ENCODE results near the gene GNAI3.

Gene GNAI3

DNA sequence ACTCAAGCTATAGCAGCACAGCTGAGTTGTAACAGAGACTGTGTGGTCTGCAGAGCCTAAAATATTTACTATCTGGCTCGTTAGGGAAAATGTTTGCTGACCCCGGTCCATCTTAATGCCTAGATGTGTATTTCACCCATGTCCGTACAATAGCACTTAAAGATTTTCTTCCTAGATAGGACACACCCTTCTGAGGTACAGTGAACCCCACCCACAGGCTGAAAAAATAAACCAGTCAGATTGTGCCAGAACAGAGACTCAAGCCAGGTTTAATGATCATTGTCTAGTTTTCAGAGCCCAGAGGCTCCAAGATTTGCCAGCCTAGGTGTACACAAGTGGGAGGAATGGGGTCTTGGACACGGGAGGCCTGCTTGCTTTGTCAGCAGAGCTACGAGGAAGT is 44.5 kb upstream of the GNAI3 start:
- H3K27ac ChIP-seq, result no peak overlapping the region
- TF ChIP-seq, protein P1, sequence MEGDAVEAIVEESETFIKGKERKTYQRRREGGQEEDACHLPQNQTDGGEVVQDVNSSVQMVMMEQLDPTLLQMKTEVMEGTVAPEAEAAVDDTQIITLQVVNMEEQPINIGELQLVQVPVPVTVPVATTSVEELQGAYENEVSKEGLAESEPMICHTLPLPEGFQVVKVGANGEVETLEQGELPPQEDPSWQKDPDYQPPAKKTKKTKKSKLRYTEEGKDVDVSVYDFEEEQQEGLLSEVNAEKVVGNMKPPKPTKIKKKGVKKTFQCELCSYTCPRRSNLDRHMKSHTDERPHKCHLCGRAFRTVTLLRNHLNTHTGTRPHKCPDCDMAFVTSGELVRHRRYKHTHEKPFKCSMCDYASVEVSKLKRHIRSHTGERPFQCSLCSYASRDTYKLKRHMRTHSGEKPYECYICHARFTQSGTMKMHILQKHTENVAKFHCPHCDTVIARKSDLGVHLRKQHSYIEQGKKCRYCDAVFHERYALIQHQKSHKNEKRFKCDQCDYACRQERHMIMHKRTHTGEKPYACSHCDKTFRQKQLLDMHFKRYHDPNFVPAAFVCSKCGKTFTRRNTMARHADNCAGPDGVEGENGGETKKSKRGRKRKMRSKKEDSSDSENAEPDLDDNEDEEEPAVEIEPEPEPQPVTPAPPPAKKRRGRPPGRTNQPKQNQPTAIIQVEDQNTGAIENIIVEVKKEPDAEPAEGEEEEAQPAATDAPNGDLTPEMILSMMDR (conservative IDR thresholded peaks at IDR 0.05), result no peak
- no peak for TF ChIP-seq ZFX (IDR thresholded peaks at IDR 0.05)

DNA sequence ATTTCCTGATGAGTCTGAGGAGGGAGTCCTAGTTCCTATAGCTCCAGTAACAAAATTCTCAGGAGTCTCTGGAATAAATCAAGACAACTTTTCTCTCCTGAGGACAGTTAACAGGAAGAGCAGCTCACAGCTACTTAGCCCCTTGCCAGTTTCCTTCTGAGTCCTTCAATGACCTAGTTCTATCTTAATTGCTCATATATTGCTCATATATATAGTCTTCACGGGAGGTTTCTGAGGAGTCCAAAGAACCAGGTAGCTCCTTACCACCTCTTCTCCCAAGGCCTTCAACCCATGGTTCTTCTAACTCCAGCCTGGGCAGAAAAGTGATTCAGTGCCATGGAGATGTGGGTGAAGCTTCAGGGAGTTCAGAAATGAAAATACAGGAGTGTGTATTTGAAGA is 43.4 kb upstream of the GNAI3 start:
- H3K27ac ChIP-seq, result no peak overlapping the region
- TF ChIP-seq, protein P1 (conservative IDR thresholded peaks at IDR 0.05), result no peak
- no peak for TF ChIP-seq ZFX (IDR thresholded peaks at IDR 0.05)

DNA sequence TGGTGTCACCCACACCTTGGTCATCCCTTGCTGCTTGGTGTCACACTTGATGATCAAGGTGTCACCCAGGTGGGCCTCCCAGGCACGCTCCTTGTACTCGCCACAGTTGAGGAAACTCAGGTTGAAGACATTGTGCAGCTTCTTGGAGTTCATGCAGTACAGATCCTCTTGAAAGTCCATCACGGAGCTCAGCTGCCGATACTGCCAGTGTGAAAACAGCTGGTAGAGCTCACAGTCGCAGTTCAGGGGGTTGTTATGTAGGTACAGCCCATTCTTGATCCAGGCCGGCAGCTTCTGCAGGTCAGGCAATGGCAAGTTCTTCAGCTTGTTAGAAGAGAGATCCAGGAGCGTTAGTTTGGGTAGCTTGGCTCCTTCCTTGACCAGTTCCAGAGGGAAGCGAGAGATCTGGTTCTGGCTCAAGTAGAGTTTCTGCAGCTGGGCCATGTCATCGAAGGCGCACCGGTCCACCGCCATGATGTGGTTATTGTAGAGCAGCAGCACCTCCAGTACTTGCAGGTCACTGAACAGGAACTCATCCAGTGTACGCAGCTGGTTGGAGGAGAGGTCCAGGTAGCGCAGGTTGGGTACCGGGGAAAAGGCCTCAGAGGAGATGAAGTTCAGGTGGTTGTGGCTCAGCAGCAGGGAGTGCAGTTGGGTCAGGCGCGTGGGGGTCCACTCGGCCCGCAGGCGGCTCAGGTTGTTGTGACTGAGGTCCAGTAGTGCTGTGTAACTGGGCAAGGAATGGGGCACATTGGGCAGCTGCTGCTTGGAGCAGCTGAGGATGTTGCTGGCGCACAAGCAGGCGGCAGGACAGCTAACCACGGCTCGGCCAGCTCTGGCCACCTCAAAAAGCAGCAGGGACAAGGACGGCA is 40.2 kb upstream of the GNAI3 start:
- no peak for TF ChIP-seq ZFX (IDR thresholded peaks at IDR 0.05)
- H3K27ac ChIP-seq, result no peak overlapping the region

DNA sequence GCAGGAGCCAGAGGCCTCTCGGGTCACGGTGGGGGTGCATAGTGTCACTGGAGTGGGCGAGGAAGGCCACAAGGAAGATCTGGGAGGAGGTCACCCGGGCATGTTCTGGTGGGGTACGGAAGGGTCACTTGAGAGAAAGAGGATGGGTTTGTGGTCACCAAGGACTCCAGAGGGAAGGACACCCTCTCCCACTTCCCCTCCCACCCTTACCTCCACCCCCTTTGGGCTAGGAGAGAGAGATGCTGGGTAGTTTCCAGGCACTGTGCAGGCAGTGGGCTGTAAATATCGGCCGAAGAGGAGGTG is 39.6 kb upstream of the GNAI3 start:
- H3K27ac ChIP-seq, result no peak overlapping the region
- TF ChIP-seq, protein P1 (conservative IDR thresholded peaks at IDR 0.05), result no peak
- TF ChIP-seq ZFX (IDR thresholded peaks at IDR 0.05), result no peak

DNA sequence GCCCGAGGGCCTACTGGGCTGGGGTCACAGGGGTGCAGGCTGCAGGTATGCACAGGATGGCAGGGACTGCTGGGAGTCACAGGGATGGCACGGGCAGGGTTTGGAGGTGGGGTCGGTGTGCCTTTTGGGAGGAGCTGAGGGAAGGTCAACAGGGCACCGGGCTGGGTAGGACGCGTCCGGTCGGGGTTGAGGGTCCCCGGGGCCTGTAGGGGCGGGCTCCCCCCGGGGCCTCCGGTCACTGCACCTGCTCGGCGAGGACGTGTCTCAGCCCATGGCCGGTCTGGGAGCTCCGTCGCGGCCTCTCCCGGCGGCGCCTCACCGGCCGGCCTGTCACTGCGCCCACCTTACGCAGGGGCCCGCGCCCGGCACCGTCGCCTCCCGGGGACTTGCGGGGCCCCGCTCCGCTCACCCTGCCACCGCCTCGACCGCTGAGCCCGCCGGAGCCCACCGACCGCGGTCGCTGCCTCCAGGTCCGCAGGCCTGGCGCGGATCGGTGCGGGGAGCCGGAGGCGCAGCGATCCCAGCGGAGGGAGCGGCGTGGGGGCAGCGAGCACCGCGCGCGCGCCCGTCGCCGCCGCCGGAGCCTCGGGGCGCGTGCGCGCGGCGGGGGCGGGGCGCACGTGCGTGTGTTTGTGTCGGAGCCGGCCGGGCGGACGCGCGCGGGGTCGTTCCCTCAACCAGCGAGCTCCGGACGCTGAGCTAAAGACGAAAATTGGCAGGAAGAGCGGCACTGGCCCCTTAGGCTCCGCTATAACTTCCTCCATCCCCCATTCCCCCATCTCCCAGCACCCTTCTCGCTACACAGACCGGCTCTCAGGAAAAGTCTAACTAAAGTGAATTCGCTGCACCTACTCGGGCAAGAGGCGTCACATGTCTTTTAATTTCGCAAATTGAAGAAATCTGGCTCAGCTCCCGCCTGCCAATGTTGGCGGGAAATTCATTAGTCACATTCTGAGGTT is 39.0 kb upstream of the GNAI3 start, which contains the start of gene AMIGO1:
Gene AMIGO1 (minus strand): TSS at position 552 of the 959 bp plus-strand sequence. CDS start 815 bp downstream, outside the sequence.
- peak; percentile 46 for TF ChIP-seq ZFX (IDR thresholded peaks at IDR 0.05)
- TF ChIP-seq, protein P1 (conservative IDR thresholded peaks at IDR 0.05), result no peak
- peak within 1 kb of the TSS; percentile 44 for H3K27ac ChIP-seq

DNA sequence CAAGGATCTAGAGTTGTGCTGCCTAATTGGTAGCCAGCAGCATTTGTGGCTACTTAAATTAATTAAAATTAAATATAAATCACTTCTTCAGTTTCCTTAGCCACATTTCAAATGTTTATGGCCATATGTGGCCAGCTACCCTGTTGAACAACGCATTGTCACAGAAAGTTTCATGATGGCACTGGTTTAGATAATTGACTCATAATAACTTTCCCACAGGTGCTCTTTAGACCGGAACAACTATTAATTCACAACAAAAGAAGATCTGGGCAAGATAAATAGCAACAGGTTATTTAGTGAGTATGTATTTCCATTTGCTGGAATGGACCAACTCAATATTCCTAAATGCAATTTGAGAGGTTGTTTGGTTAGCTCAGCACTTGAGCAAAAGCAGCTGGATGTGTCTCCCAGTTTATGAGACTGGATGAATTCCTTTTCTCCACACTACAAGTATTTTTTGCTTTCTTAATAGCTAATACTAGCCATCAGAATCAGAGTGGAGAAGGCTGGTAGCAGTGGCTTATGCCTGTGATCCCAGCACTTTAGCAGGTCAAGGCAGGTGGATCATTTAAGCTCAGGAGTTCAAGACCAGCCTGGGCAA is 35.2 kb upstream of the GNAI3 start:
- no peak overlapping the region for H3K27ac ChIP-seq
- TF ChIP-seq, protein P1 (conservative IDR thresholded peaks at IDR 0.05), result no peak
- TF ChIP-seq ZFX (IDR thresholded peaks at IDR 0.05), result no peak

DNA sequence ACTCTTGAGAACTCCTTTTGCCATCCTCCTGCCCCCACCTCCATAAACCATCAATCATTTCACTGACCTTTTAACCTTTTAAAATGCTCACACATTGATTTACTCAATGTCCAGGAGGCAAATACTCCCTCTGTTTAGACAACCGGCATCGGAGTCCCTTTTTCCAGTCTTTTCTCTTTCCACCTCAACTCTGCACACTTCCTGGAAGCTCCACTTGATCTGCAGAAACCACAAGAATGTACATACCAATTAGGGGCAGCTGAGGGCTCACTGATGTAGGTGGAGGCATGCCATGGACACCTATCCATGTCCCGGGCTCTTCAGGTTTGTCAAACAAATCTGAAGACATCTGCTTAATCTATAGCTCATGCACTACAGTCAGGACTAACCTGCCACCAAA is 33.6 kb upstream of the GNAI3 start:
- TF ChIP-seq, protein P1 (conservative IDR thresholded peaks at IDR 0.05), result no peak
- TF ChIP-seq ZFX (IDR thresholded peaks at IDR 0.05), result no peak
- no peak overlapping the region for H3K27ac ChIP-seq
